IMR-90 (cell line): Measurements from ENCODE around the gene CNNM2.

ENCODE experiments used
- BHLHE40 ChIP-seq: fragments of 150-350 bp; IDR thresholded peaks from 2 replicates; pipeline ENCODE4 v1.6.1; 2016; ENCODE audit warnings: mild to moderate bottlenecking, low read depth, low read length
- CEBPB ChIP-seq: IDR thresholded peaks from 2 replicates; pipeline ENCODE4 v1.6.1; 2012; ENCODE audit warnings: low read depth, low read length, improper control_type of control experiment
- CTCF ChIP-seq: conservative IDR thresholded peaks from 2 replicates; pipeline ENCODE4 v1.5.1; 2012; ENCODE audit warnings: mild to moderate bottlenecking, low read depth, low read length, improper control_type of control experiment
- FOS ChIP-seq: fragments of 150-350 bp; IDR thresholded peaks from 2 replicates; pipeline ENCODE4 v1.6.1; 2016; ENCODE audit warnings: low read depth, low read length
- POLR2A ChIP-seq: IDR thresholded peaks from 2 replicates; pipeline ENCODE4 v1.6.1; 2012; ENCODE audit warnings: mild to moderate bottlenecking, low read depth, low read length
- RAD21 ChIP-seq: IDR thresholded peaks from 2 replicates; pipeline ENCODE4 v1.6.1; 2012; ENCODE audit warnings: low read length, improper control_type of control experiment
- RCOR1 ChIP-seq: IDR thresholded peaks from 2 replicates; pipeline ENCODE4 v1.6.1; 2012; ENCODE audit warnings: mild to moderate bottlenecking, low read length, improper control_type of control experiment; ENCODE audit not compliant: insufficient replicate concordance
- SMC3 ChIP-seq: fragments of 150-350 bp; IDR thresholded peaks from 2 replicates; pipeline ENCODE4 v1.6.1; 2016; ENCODE audit warnings: low read depth, mild to moderate bottlenecking, antibody characterized with exemption, low read length, moderate library complexity

DNA sequence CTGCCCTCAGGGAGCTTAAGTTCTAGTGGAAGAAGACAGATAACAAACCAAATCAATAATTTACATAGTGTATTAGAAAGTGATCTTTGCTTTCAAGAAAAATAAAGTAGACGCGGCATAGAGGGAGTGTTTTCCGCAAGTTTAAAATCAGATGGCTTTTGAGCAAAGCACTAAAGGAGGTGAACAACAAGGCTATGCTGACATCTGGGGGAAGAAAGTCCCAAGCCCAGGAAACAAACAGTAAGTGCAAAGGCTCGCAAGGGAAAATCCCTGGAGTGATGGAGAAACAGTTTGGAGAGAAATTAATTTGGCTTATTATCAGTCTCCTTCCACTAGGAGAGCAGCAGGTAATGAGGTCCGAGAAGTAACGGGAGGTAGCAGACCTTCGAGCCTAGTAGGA is 1.9 kb upstream of the CNNM2 start:
- TF ChIP-seq POLR2A (no peak), SMC3 (no peak), CTCF (no peak), RCOR1 (no peak), FOS (no peak), CEBPB (no peak), RAD21 (no peak), BHLHE40 (no peak)
